K562 (cell line): ENCODE results near the gene MFAP1. TPM values are rescaled to one million over a fixed set of nuclear protein-coding genes. Genes with fewer than 3 reads are reported as not detected.
A peak's percentile ranks its signal among the peaks of the same experiment; 100 is the strongest.

Source experiments
- ATAC-seq: fragments of 200-7000 bp; cut with Tn5 transposase; 3 replicates; pipeline ENCODE4 v1.9.1; 2020; ENCODE audit warnings: moderate library complexity
- BruUV-seq: library from RNA; stranded (reverse); fragments of 400-500 nt; replicated peaks from 2 replicates; lab custom pipeline; 2021; lab: Mats Ljungman, UMichigan
- CTCF ChIA-PET: fragments of 300-600 bp; formaldehyde crosslinking; extraction: SDS; loops from one replicate; lab custom pipeline; 2021; ENCODE audit warnings: low intra/inter-chr PET ratio; lab: Yijun Ruan, JAX
- POLR2A ChIA-PET: fragments of 300-600, 350-650 bp; sonication (Branson Sonifier 250); formaldehyde crosslinking; extraction: SDS; loops from one replicate; lab custom pipeline; 2021; ENCODE audit warnings: antibody characterized with exemption, inconsistent platforms; lab: Yijun Ruan, JAX
- DNase-seq, 4 experiments: peaks; one replicate each; pipeline versions ENCODE4 v3.0.0 to v3.0.0-alpha.2; 2011 to 2018; ENCODE audit warnings: low spot score in 3 of 4, mixed read lengths in 3 of 4; ENCODE audit errors: extremely low read depth in 1 of 4
- FAIRE-seq: peaks from 2 replicates; lab custom pipeline; 2011; peaks lifted over from hg19 to GRCh38; lab: Jason Lieb, UNC
- H2AFZ ChIP-seq: 2 replicates; pipeline ENCODE4 v1.6.0; 2011; ENCODE audit warnings: low read depth, low read length, control low read depth, inconsistent platforms
- H3K27ac ChIP-seq: fragments of 200-600 bp; 3 replicates; pipeline ENCODE4 v1.8.0; 2011; ENCODE audit warnings: low read depth, mild to moderate bottlenecking, control low read depth, inconsistent platforms, low read length, moderate library complexity, mixed read lengths; ENCODE audit errors: extremely low read depth
- H3K27me3 ChIP-seq, 2 experiments: fragments of 300-600 bp in 1 of 2; 2 replicates in 1 of 2; 3 replicates in 1 of 2; pipeline versions ENCODE4 v1.6.0 to v1.8.0; 2011; ENCODE audit warnings: inconsistent platforms in 2 of 2, low read length in 2 of 2, mild to moderate bottlenecking in 1 of 2, mixed read lengths in 1 of 2, moderate library complexity in 1 of 2; ENCODE audit not compliant: control insufficient read depth in 2 of 2, insufficient read depth in 2 of 2
- H3K36me3 ChIP-seq: fragments of 300-600 bp; 3 replicates; pipeline ENCODE4 v1.8.0; 2011; ENCODE audit warnings: mild to moderate bottlenecking, low read length, inconsistent platforms; ENCODE audit not compliant: control insufficient read depth, insufficient read depth
- H3K4me1 ChIP-seq, 2 experiments: fragments of 200-600 bp in 1 of 2; replicated peaks in 1 of 2; 2 replicates in 1 of 2; 3 replicates in 1 of 2; pipeline versions ENCODE4 v1.5.1 to v1.8.0; 2011; ENCODE audit warnings: inconsistent platforms in 2 of 2, low read length in 2 of 2, mild to moderate bottlenecking in 1 of 2, mixed read lengths in 1 of 2, moderate library complexity in 1 of 2; ENCODE audit not compliant: control insufficient read depth in 2 of 2, insufficient read depth in 2 of 2
- H3K4me2 ChIP-seq: 2 replicates; pipeline ENCODE4 v1.6.1; 2011; ENCODE audit warnings: low read length, control low read depth, inconsistent platforms, mixed read lengths; ENCODE audit not compliant: insufficient read depth
- H3K4me3 ChIP-seq: fragments of 200-600 bp; sonication (generic), shearing (Covaris generic); 2 replicates; pipeline ENCODE4 v1.5.1; 2016; ENCODE audit warnings: control low read depth, inconsistent platforms
- H3K79me2 ChIP-seq: fragments of 200-600 bp; 3 replicates; pipeline ENCODE4 v1.8.0; 2011; ENCODE audit warnings: low read length, inconsistent platforms; ENCODE audit not compliant: control insufficient read depth, insufficient read depth
- H3K9ac ChIP-seq, 2 experiments: 2 replicates each; pipeline versions ENCODE4 v1.6.0 to v1.6.1; 2011; ENCODE audit warnings: low read depth in 2 of 2, low read length in 2 of 2, control low read depth in 1 of 2, inconsistent platforms in 1 of 2, mild to moderate bottlenecking in 1 of 2, mixed read lengths in 1 of 2; ENCODE audit not compliant: insufficient read depth in 1 of 2
- H3K9me1 ChIP-seq: one replicate; pipeline ENCODE4 v1.6.0; 2011; ENCODE audit warnings: inconsistent platforms, mild to moderate bottlenecking, low read length, moderate library complexity; ENCODE audit not compliant: control insufficient read depth, insufficient read depth
- H3K9me3 ChIP-seq: replicated peaks from 2 replicates; pipeline ENCODE4 v1.5.1; 2011; ENCODE audit warnings: low read depth, low read length, inconsistent platforms; ENCODE audit not compliant: control insufficient read depth, insufficient read depth
- H4K20me1 ChIP-seq: replicated peaks from 2 replicates; pipeline ENCODE4 v1.6.1; 2011; ENCODE audit warnings: low read length, inconsistent platforms, mixed read lengths; ENCODE audit not compliant: control insufficient read depth, insufficient read depth
- CBX5 ChIP-seq: IDR thresholded peaks from 2 replicates; pipeline ENCODE4 v1.6.1; 2014; ENCODE audit warnings: low read depth, borderline replicate concordance
- CREB5 ChIP-seq: fragments of 250-450 bp; sonication (Bioruptor Pico); IDR thresholded peaks from 2 replicates; pipeline ENCODE4 v1.5.0; 2020; ENCODE audit warnings: mild to moderate bottlenecking
- ESRRA ChIP-seq: fragments of 450-650 bp; IDR thresholded peaks from 2 replicates; pipeline ENCODE4 v1.6.1; 2014; ENCODE audit warnings: low read depth, mild to moderate bottlenecking, moderate library complexity, borderline replicate concordance
- NFIX ChIP-seq: fragments of 250-450 bp; sonication (Bioruptor Pico); IDR thresholded peaks from 2 replicates; pipeline ENCODE4 v1.4.0; 2020; ENCODE audit warnings: low read depth, mild to moderate bottlenecking, moderate library complexity
- RBM25 ChIP-seq: fragments of 200-400 bp; formaldehyde crosslinking; IDR thresholded peaks from 2 replicates; pipeline ENCODE4 v1.6.1; 2018; ENCODE audit warnings: low read length, low read depth, moderate library complexity; ENCODE audit not compliant: severe bottlenecking
- TCF7 ChIP-seq: sonication (generic); IDR thresholded peaks from 2 replicates; pipeline ENCODE4 v1.6.1; 2016; ENCODE audit warnings: antibody characterized with exemption, borderline replicate concordance
- WGBS: fragments of 100-300 bp; shearing (Covaris generic); methylation state at CpG from one replicate; pipeline ENCODE4 v1.1.6; 2016; ENCODE audit warnings: low coverage, mixed read lengths; ENCODE audit not compliant: insufficient coverage; ENCODE audit errors: missing lambda C conversion rate; 5-methylcytosine and 5-hydroxymethylcytosine counted together
- in situ Hi-C: fragments of 300-500 bp; cut with MboI; formaldehyde crosslinking; loops from 4 replicates; pipeline ENCODE4 v1.15.0; 2018; ENCODE audit warnings: inconsistent platforms, mixed read lengths
- intact Hi-C: fragments of 100-400 bp; cut with micrococcal nuclease; formaldehyde crosslinking; loops from 2 replicates; pipeline ENCODE4 v1.14.2; 2022
- polyA plus RNA-seq, 8 experiments: library from polyadenylated mRNA; depleted of rRNA in 4 of 8; stranded (reverse) in 5 of 8; unstranded in 3 of 8; fragments of >200 nt; fragmentation: Nextera tagmentation in 2 of 8; fragmentation: Illumina TruSeq in 1 of 8; extraction: Ambion mirVana in 2 of 8; extraction: Trizol in 1 of 8; gene quantifications; 2 replicates each; pipeline versions ENCODE4 v1.2.1 to v1.2.3, GENCODE V29; 2011 to 2014; ENCODE audit warnings: inconsistent platforms in 1 of 8, missing spikeins in 1 of 8
- total RNA-seq, 7 experiments: library from RNA; depleted of rRNA in 6 of 7; stranded (reverse); fragments of >200 nt in 6 of 7; fragmentation: Illumina TruSeq in 2 of 7; extraction: Trizol in 2 of 7; gene quantifications; 2 replicates each; pipeline versions ENCODE4 v1.2.1 to v1.2.3, GENCODE V29; 2011 to 2021; ENCODE audit warnings: low replicate concordance in 1 of 7

The MFAP1 gene
- total and polyA plus RNA-seq, 9 of the 15 experiments (the other 6 are each of a cell fraction or from before 2014, with no cell fraction given): 34.9 to 64.1 (median 48.2) TPM

GRCh38 chr15:43851251-43851650, 26.8 kb upstream of the MFAP1 start:
- DNase-seq (no peak), ATAC-seq (no peak), FAIRE-seq (no peak)
- H2AFZ ChIP-seq: no peak overlapping the region
- 92% methylated on average over 3 of the region's 3 CpGs for WGBS
- no peak overlapping the region for H3K27ac ChIP-seq
- no peaks in the 10 kb centered on the region for H3K9me3 ChIP-seq
- ChIA-PET POLR2A (interaction anchor here (1.3 to 1.6 kb wide), 2 partner anchors 10 to 23 kb away, joined by 5 to 7 read pairs; no protein-coding TSS in a partner anchor), CTCF (no interaction called here)
- in situ Hi-C loops (no loop called here), intact Hi-C loops (no loop called here)
- H4K20me1 ChIP-seq: no peaks in the 10 kb centered on the region
- BruUV-seq: no TSS peak
- no peaks in the 10 kb centered on the region for H3K9me1 ChIP-seq
- no peak overlapping the region for H3K9ac ChIP-seq
- H3K4me3 ChIP-seq: no peak overlapping the region
- H3K27me3 ChIP-seq: no peaks in the 10 kb centered on the region
- no peaks in the 10 kb centered on the region for H3K4me1 ChIP-seq
- H3K36me3 ChIP-seq: peaks cover 81% of the 10 kb centered on the region
- no peaks in the 10 kb centered on the region; the same call in 2 of the 3 replicates for H3K79me2 ChIP-seq
- no peak overlapping the region for H3K4me2 ChIP-seq
- TF ChIP-seq NFIX (CRISPR knock-in tag): no peak
- TF ChIP-seq RBM25: peak; percentile 70
- TF ChIP-seq ESRRA: peak; percentile 95
- TF ChIP-seq CBX5: no peak
- no peak for TF ChIP-seq CREB5 (CRISPR knock-in tag)
- no peak for TF ChIP-seq TCF7
